HG03432 (cell line): ENCODE results near the gene CRYGS.
"Not testable (repeated sequence)": the region's sequence is repeated elsewhere in the genome, so short reads cannot be mapped to it uniquely, and the experiment has no call there.

Experiments used
- ATAC-seq: cut with Tn5 transposase; IDR thresholded peaks from one replicate; pipeline ENCODE4 v1.9.1; 2021; ENCODE audit warnings: mild to moderate bottlenecking, moderate library complexity; ENCODE audit not compliant: unreplicated experiment

The CRYGS gene

DNA sequence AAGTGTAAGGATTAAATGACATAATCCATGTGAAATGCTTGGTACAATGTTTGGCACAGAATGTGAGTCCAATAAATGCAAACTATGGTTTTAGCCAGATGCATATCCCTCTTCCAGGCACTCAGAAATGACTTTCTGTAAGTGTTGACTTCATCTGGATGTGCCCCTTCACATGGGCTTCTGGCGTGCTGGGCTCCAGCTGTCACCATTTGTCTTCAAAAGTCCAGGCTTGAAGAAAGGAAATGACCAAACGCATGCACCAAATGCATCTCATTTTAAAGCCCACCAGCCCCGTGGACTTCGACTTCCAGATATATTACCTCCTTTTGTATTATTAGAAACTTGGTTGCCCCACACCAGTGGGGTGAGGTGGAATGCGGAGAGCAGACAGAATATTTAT lies 23.7 kb downstream of the CRYGS start:
- ATAC-seq: no peak

DNA sequence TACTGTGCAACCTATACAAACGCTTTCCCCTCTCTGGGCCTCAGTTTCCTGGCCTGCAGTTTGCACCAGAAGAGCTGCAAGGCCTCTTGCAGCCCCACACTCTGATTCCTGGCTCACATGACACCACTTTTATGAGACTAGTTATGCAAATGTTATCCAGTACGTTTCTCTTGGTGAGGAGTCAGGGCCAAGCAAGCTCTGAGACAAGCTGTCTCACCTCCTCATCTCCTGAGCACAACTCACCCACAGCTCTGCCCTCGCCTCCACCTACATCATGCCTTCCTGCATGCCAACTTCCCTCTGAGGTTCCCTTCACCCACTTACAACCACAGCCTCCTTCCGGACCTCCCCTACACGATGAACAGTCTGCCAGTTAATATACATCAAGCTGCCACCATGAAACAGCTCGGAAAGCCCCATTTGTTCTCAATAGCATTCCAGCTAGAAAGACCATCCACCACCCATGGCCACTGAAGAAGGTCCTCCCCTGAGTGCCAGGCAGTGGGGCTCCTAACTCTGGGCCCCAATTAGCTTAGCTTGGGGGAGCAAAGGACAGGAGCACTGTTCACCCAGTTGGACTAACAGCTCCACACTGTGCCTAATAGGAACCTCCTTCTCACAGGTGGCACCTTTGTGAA lies 25.0 kb downstream of the CRYGS start:
- ATAC-seq: peak; percentile 54

DNA sequence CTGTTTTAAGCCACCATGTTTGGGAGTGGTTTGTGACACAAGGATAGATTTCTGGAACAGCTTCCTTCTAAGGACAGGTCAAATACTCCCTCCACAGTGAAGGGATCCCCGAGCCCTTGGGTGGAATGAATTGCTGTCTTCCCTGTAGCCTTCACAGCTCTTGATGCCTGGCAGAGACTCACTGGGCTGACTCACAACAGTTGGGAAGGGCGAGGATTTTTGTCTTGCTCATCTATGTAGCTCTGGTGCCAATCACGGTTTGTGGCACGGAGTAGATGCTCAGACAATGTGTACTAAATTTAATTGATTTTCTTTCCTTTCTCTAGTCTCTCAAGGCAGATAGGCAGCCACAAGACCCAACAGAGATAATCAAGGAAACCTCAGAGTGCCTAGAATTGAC lies 27.0 kb downstream of the CRYGS start:
- no peak for ATAC-seq

DNA sequence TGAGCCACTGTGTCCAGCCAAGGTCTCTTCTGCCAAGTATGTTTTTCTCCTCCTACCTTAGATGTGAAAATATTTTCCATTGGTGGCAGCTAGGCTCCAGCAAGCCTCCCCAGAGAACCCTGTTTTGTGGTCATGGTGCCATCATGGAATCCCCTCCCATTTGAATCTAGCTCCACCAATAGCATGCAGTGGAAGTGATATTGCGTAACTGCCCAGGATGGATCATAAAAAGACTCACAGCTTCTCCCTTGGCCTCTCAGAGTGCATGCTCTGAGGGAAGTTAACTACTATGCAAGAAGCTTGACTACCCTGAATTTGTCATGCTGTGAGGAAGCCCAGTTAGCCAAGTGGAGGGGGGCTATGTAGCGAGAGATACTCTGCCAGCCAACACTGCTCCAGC lies 27.5 kb downstream of the CRYGS start:
- no peak for ATAC-seq

DNA sequence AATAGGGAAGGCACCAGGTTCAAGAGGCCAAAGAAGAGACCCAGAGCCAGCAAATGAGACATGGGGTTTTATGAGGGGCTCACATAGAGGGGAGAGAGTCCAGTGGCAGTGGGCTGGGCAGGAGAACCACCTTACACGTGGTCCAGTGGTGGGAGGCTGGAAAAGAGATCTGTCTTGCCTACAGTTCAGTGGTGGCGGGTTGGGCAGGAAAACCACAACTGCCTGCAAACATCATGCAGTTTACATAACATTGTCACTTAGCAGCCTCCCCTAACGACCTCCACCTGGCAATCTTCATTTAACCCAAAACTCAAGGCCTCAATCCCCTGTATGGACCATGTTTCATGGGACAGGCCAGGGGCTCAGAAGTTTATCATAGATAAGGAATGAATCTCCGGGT lies 29.1 kb downstream of the CRYGS start:
- no peak for ATAC-seq

DNA sequence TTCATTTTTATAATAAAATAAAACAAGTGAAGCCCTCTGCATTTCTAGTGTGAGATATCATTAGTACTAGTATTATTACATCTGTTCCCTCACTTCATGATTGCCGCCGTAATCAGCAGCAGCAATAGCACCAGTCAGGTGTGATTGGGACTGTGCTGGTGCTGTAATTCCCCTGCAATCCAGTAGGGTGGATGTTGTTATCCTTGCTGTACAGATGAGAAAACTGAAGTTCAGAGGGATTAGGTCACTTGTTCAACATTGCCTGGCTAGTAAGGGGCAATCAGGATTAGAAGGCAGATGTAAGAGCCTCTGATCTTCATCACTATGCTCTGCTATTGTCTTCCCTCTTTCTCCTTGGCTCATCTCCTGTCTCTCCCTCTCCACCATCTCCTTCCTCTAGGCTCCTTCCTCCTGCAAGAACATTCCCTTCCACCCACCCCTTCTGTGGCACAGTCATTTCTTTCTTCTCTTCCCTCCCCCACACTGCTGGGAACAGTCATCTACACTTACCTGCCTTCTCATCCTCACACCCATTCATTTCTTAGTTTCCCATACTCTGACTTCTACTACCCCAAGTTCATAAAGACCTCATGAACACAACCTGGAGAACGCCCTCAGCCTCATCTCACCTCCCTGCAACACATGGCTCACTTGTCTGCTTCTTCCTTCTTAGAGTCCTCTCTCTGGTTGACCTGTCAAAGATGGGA lies 29.7 kb downstream of the CRYGS start:
- no peak for ATAC-seq

DNA sequence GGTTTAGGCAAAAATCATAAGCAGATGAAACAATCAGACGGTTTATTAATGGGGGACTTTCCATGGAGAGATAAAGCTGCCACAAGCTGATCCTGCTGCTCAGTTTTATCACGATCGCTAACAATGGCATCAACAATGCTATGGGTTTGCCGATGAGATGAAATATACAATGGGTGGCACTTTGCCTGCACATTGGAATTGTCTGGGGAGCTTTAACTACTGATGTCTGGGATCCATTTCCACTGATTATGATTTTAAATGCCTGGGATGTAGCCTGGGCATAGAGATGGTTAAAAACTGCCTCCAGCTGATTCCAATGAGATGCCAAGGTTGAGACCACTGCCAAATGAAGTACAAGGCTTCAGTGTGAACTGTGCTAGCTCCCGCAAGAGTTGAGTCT lies 30.8 kb downstream of the CRYGS start:
- no peak for ATAC-seq

DNA sequence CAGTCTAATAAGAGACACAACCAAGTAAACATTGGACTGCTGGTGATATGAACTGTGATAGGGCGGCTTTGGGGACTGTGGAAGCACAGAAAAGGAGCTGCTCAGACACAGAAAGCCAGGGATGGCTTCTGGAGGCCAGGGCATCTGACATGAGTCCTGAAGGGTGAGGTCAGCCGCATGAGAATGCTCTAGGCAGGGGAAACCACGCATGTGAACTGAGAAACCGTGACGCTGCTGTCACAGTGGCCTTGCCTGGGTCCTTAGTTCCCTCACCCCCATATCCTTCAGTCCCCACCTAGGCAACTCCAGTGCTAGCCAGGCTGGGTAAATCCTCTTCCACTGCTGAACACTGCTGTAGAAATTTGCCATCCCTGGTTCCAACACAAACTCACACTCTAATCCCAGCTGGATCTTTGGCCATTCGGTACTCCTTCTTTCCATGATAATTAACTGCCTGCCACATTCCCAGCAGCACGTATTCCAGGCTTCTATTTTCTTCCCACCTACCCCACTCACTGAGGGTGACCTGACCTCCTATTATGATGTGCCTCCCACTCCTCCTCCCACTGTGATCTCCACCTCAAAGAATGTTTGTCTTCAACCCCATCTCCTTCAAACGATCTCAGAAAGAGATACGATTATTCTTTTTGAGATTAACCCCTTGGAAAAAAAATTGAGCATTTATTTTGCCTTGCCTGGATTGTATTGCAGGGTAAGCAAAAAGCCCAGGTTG lies 31.4 kb downstream of the CRYGS start:
- no peak for ATAC-seq

DNA sequence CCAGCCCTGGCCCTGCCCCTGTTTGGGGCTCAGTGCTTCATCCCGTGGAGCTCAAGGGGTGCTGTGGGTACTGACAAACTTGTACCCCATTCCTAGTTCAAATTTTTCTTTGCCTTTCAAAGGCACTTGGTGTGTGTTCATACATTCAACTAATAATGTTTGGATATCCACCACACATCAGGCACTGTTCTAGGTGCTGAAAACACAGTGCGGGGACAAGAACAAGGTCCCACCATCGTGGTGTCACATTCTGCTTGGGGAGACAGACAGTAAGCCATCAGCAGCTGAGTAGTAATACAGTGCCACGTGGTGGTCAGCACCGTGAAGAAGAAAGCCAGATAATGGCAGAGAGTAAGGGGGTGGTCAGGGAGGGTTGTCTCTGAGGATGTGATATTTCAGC lies 32.5 kb downstream of the CRYGS start:
- ATAC-seq: no peak

DNA sequence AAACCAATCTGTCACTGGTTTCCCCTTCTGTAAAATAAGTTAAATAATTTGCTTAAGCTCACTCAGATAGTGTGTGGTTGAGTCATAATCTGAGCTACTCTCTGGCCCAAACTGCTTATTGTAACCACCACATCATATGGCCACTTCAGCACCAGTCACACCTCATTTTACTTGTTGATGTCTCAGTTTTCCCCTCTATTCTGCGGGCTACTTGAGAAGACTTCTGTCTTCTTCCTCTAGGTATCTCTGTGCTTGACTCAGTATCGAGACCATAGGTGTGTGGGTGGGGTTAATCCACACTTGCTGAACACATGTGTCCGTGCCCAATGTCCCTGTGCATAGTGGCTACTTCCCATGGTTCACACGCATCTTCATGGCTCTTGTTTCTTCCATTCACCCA lies 32.9 kb downstream of the CRYGS start:
- ATAC-seq: peak; percentile 73

DNA sequence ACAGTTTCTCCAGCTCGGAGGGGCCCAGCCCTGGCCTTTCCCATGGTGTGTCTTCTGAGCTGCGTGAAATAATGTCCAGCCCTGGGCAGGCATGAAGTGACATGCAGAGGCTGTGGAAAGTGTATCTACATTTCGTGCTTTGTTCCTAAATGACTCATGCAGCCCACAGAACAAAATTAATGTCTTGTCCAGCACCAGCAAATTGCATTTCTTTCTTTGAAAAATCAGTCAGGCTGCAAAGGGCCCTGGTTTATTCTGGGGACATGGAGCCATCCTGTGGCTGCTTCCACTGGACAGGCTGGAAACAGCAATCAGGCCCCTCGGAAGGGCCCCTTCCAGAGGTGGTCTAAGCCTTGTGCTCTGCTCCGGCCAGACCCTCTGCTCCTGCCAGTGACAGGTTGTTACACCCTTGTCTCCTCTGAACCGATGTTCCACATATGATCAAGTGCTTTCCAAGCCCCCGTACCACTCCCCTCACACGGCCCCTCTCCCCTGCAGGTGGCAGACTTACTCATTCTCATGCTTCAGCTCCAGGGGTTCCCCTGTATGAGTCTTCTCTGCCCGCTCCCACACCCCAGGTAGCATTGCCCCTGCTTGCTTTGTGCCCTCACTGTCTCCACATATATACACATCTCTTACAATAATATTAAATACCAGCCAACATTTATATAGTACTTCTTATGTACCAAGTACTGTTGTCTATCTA lies 33.7 kb downstream of the CRYGS start:
- ATAC-seq: peak; percentile 43

DNA sequence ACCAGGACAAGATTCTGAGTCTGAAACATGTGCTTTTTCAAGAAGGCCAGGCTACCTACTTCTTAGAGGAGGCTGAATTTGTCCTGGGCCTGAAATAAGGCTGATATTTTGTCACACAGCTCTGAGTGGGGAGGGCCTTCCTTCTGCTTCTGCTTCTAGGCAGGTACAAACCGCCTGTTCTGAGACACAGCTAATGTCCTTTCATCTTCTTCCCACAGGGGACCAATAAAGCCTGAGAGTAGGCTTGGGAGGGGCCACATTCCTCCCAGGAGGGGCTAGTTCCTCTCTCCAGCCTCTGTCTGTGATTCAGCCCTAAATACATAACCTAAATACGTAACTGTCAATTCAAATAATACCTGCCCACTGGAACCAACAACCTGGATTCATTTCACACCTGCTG lies 34.8 kb downstream of the CRYGS start:
- ATAC-seq: no peak

DNA sequence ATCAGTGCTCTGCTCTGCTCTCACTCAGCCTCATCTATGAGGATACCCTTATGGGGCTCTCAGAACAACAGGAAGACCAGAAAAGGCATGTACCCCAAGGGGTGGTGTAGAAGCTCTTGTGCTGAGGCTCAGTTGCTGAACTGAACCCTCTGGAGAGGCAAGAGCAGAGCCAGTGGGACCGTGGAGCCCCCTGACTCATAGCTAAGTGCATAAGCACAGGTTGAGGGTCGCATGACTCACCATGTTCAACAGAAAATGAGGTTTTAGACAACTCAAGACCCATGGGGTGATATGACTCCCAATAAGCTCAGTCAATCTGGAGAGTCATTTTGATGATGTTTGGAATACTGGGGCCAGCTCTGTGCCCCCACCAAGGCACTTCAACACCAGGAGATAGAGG lies 37.3 kb downstream of the CRYGS start:
- ATAC-seq: no peak

DNA sequence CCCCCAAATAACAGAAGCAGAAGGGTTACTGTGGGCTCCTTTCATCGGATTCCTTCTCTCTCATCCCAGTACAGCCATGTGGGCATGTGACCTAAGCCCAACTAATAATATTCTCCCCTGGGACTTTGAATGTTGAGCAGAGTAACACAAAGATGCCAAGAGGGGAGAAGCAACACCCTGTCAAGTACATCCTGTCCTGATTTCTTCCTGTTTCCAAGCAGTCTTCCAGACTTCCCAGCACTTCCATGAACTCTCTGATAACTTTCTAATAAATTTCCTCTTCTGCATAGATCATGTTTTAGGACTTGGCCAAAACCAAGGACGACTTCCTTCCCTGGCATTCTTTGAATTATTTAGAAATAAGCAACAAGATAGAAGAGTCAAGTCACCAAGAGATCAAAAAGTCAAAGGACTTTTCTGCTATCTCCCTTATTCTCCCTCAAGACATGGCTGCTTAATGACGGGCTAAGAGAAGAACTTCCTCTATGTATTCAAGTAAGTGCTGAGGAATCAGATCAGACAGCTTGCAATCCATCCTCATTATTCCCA lies 37.9 kb downstream of the CRYGS start:
- no peak for ATAC-seq

DNA sequence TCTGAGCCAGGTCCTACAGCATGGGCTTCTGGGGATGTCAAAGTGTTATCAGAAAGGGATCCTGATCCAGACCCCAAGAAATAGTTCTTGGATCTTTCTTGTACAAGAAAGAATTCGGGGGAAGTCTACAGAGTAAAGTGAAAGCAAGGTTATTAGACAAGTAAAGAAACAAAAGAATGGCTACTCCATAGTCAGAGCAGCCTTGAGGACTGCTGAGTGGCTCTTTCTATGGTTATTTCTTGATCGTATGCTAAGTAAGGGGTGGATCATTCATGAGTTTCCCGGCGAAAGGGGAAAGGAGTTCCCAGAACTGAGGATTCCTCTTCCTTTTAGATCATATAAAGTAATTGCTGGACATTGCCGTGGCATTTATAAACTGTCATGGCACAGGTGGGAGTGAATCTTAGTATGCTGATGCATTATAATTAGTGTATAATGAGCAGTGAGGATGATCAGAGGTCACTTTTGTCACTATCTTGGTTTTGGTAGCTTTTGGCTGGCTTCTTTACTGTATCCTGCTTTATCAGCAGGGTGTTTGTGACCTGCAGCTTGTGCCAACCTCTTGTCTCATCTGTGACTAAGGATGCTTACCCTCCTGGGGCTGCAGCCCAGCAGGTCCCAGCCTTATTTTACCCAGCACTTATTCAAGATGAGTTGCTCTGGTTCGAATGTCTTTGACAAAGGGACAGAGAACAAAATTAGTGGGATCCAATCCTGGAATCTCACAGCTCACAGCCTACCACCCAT lies 41.0 kb downstream of the CRYGS start:
- no peak for ATAC-seq

DNA sequence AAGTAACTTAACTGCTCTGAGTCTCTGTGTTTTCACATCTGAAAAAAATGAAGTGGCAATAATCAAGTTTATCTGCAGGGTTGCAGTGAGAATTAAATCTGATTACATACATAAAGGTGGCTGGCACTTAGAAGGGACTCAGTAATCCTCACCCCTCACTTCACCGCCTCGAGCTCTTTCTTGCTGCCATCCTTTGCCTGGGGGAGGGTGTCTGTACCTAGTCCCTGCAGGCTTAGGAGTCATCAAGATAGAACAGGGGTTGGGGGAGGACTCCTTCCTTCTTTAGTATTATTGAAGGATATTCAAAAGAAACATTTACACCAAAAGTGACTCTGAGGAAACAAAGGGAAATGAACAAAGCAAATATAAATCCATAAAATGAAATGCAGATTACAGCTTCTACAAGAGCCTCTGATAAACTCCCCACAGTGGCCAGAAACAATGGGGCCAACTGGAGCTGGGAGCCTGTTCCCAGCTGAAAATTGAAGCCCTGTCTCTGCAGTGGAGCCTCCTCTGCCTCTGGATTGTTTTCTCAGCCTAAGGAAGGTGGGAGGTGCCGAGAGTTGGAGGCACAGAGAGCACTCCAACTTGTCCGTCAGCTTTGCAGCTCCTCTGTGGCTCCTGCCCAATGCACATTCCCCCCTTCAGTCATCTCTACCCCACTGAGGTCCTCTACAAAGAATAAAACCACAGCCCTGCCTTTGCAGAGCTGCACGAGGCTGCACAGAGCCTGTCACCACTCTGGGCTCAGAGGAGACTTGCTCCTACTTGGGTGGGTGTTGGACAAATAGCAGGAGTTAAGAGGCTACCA lies 41.8 kb downstream of the CRYGS start:
- no peak for ATAC-seq

DNA sequence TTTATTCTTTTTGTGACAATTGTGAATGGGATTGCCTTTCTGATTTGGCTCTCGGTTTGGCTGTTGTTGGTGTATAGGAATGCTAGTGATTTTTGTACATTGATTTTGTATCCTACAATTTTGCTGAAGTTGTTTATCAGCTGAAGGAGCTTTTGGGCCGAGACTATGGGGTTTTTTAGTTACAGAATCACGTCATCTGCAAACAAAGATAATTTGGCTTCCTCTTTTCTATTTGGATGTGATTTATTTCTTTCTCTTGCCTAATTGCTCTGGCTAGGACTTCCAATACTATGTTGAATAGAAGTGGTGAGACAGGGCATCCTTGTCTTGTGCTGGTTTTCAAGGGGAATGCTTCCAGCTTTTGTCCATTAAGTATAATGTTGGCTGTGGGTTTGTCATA lies 44.2 kb downstream of the CRYGS start:
- not testable (repeated sequence) for ATAC-seq

DNA sequence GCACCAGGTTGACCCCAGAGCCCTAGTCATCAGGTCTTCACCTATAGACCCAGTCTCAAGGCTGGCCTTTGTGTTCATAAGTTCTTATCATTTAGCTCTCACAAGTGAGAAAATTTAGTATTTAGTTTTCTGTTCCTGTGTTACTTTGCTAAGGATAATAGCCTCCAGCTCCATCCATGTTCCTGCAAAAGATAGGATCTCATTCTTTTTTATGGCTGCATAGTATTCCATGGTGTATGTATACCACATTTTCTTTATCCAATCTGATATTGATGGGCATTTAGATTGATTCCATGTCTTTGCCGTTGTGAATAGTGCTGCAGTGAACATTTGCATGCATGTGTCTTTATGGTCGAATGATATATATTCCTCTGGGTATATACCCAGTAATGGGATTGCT lies 46.2 kb downstream of the CRYGS start:
- not testable (repeated sequence) for ATAC-seq

DNA sequence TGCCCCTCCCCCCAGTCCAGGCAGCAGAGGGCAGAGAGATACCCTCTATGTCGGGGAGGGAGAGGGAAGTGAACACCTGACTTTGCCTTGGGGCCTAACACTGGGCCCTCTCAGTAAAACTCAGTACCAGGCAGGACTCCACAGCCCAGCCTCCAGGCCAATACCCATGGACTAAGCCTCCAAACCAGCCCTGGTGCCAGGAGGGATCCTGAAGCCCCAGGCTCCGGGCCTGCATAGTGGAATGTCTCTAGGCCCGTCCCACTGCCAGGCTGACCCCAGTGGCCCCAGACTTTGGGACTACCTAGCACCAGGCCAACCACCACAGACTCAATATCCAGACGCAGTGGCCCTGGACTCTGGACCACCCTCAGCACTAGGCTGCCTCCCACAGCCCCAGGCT lies 46.6 kb downstream of the CRYGS start:
- ATAC-seq: no peak

DNA sequence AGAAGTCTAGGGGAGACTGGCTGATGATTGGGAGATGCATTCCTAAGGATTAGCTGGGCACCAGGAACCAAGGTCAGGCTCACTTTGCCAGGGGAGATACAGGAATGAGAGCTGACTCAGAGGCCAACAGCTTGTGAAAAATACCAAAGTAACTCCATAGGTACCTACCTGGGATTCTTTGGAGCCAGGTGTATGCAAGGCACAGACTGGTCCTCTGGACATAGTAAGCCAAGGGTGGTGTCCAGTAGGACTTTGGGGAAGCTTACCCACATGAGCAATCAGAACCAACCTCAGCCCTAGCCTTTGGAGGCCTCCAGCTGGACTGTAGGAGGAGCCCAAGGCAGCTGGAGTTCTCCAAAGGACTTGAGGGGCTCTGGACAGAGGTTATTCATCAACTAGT lies 47.5 kb downstream of the CRYGS start:
- no peak for ATAC-seq
